Mesendoderm (in vitro differentiated cells): Measurements from ENCODE around the gene DDC.
"Not testable (repeated sequence)": the region's sequence is repeated elsewhere in the genome, so short reads cannot be mapped to it uniquely, and the experiment has no call there.

Experiments
- DNase-seq: peaks from one replicate; pipeline ENCODE4 v3.0.0; 2013
- H2AK5ac ChIP-seq: 2 replicates; pipeline ENCODE4 v1.6.1; 2013; ENCODE audit warnings: low read length, inconsistent platforms
- H2BK120ac ChIP-seq: 2 replicates; pipeline ENCODE4 v1.6.1; 2013; ENCODE audit warnings: low read depth, mild to moderate bottlenecking, low read length, moderate library complexity, mixed read lengths
- H2BK15ac ChIP-seq: replicated peaks from 2 replicates; pipeline ENCODE4 v1.6.1; 2013; ENCODE audit warnings: low read depth, mild to moderate bottlenecking, moderate library complexity
- H2BK5ac ChIP-seq: 2 replicates; pipeline ENCODE4 v1.6.1; 2013; ENCODE audit warnings: low read length, inconsistent platforms
- H3K18ac ChIP-seq: 2 replicates; pipeline ENCODE4 v1.6.1; 2013; ENCODE audit warnings: mild to moderate bottlenecking, low read length, mixed read lengths
- H3K23ac ChIP-seq: one replicate; pipeline ENCODE4 v1.6.1; 2013; ENCODE audit warnings: low read length
- H3K27ac ChIP-seq: 2 replicates; pipeline ENCODE4 v1.5.1; 2013; ENCODE audit warnings: low read depth, mild to moderate bottlenecking, inconsistent platforms, low read length, moderate library complexity
- H3K27me3 ChIP-seq: 2 replicates; pipeline ENCODE4 v1.6.1; 2013; ENCODE audit warnings: low read length, control low read depth, mild to moderate bottlenecking, inconsistent platforms; ENCODE audit not compliant: insufficient read depth, poor library complexity
- H3K36me3 ChIP-seq: 2 replicates; pipeline ENCODE4 v1.6.1; 2013; ENCODE audit warnings: low read length, inconsistent platforms; ENCODE audit not compliant: control insufficient read depth, insufficient read depth
- H3K4ac ChIP-seq: one replicate; pipeline ENCODE4 v1.6.1; 2013; ENCODE audit warnings: low read depth, mild to moderate bottlenecking, low read length, moderate library complexity
- H3K4me1 ChIP-seq: 2 replicates; pipeline ENCODE4 v1.6.1; 2013; ENCODE audit warnings: low read depth, low read length, inconsistent platforms; ENCODE audit not compliant: control insufficient read depth
- H3K4me2 ChIP-seq: 2 replicates; pipeline ENCODE4 v1.6.1; 2013; ENCODE audit warnings: low read length
- H3K4me3 ChIP-seq: 2 replicates; pipeline ENCODE4 v1.5.1; 2013; ENCODE audit warnings: mild to moderate bottlenecking, low read length
- H3K56ac ChIP-seq: one replicate; pipeline ENCODE4 v1.6.1; 2013; ENCODE audit warnings: low read length
- H3K79me1 ChIP-seq: 2 replicates; pipeline ENCODE4 v1.6.1; 2013; ENCODE audit warnings: low read length, inconsistent platforms
- H3K79me2 ChIP-seq: 2 replicates; pipeline ENCODE4 v1.6.1; 2013; ENCODE audit warnings: mild to moderate bottlenecking, low read length; ENCODE audit not compliant: control insufficient read depth, insufficient read depth
- H3K9ac ChIP-seq: 2 replicates; pipeline ENCODE4 v1.6.1; 2013; ENCODE audit warnings: low read length, inconsistent platforms
- H4K5ac ChIP-seq: one replicate; pipeline ENCODE4 v1.6.1; 2013; ENCODE audit warnings: low read length
- H4K8ac ChIP-seq: one replicate; pipeline ENCODE4 v1.6.1; 2013; ENCODE audit warnings: low read depth, mild to moderate bottlenecking, control low read depth, low read length, moderate library complexity
- WGBS: extraction: QIAGEN DNeasy Blood & Tissue Kit; methylation state at CpG from one replicate; pipeline ENCODE4 v1.1.7; 2013; ENCODE audit warnings: low lambda C conversion rate, missing lambda C conversion rate; ENCODE audit not compliant: insufficient coverage; ENCODE audit errors: extremely low coverage; 5-methylcytosine and 5-hydroxymethylcytosine counted together

The DDC gene

GRCh38 chr7:50584793-50585408, 19.7 kb upstream of the DDC start:
- Histone ChIP-seq H3K27ac (no peak overlapping the region), H2BK120ac (no peak overlapping the region), H3K9ac (no peak overlapping the region), H3K36me3 (no peaks in the 10 kb centered on the region), H3K4me1 (no peaks in the 10 kb centered on the region), H3K27me3 (no peaks in the 10 kb centered on the region), H2BK5ac (no peak overlapping the region), H3K4me3 (no peak overlapping the region), H3K56ac (no peak overlapping the region), H3K79me2 (no peaks in the 10 kb centered on the region), H2BK15ac (no peak overlapping the region), H3K4ac (no peak overlapping the region), H4K5ac (no peak overlapping the region), H3K23ac (no peak overlapping the region), H3K18ac (no peak overlapping the region), H3K4me2 (no peak overlapping the region), H2AK5ac (no peak overlapping the region), H4K8ac (no peak overlapping the region), H3K79me1 (no peaks in the 10 kb centered on the region)
- no peak for DNase-seq
- WGBS: no CpG with 5 or more reads among the region's 5 CpGs

GRCh38 chr7:50584386-50584785, 19.2 kb upstream of the DDC start:
- no peak overlapping the region for H2BK5ac ChIP-seq
- H4K5ac ChIP-seq: no peak overlapping the region
- no peak overlapping the region for H3K4ac ChIP-seq
- H3K79me2 ChIP-seq: no peaks in the 10 kb centered on the region
- no peak overlapping the region for H3K9ac ChIP-seq
- no peaks in the 10 kb centered on the region for H3K79me1 ChIP-seq
- no peaks in the 10 kb centered on the region for H3K36me3 ChIP-seq
- no peak overlapping the region for H3K4me2 ChIP-seq
- no peak overlapping the region for H3K18ac ChIP-seq
- no peak overlapping the region for H3K56ac ChIP-seq
- DNase-seq: no peak
- no peak overlapping the region for H3K27ac ChIP-seq
- H2AK5ac ChIP-seq: no peak overlapping the region
- H2BK120ac ChIP-seq: no peak overlapping the region
- H3K4me3 ChIP-seq: no peak overlapping the region
- no peaks in the 10 kb centered on the region for H3K4me1 ChIP-seq
- no CpG with 5 or more reads among the region's 4 CpGs for WGBS
- H3K23ac ChIP-seq: no peak overlapping the region
- no peaks in the 10 kb centered on the region for H3K27me3 ChIP-seq
- no peak overlapping the region for H2BK15ac ChIP-seq
- no peak overlapping the region for H4K8ac ChIP-seq

GRCh38 chr7:50583295-50583694, 18.1 kb upstream of the DDC start:
- not testable (repeated sequence) for H2AK5ac ChIP-seq, DNase-seq, H2BK120ac ChIP-seq, H3K4me3 ChIP-seq, H3K23ac ChIP-seq, H3K4ac ChIP-seq, H2BK15ac ChIP-seq, H4K5ac ChIP-seq, H3K9ac ChIP-seq, H3K4me1 ChIP-seq, H3K27me3 ChIP-seq, H3K56ac ChIP-seq, H4K8ac ChIP-seq, H3K79me1 ChIP-seq, H3K18ac ChIP-seq, H3K4me2 ChIP-seq, H3K79me2 ChIP-seq, H3K36me3 ChIP-seq, H3K27ac ChIP-seq, H2BK5ac ChIP-seq
- WGBS: no CpG with 5 or more reads among the region's 4 CpGs

GRCh38 chr7:50582271-50582670, 17.1 kb upstream of the DDC start:
- not testable (repeated sequence) for H3K4ac ChIP-seq, H3K79me2 ChIP-seq, H3K9ac ChIP-seq, H3K4me3 ChIP-seq, H3K36me3 ChIP-seq, H4K8ac ChIP-seq, H3K18ac ChIP-seq, H2AK5ac ChIP-seq, DNase-seq, H3K4me2 ChIP-seq, H2BK5ac ChIP-seq, H3K23ac ChIP-seq, H3K27me3 ChIP-seq, H3K27ac ChIP-seq, H3K56ac ChIP-seq, H3K79me1 ChIP-seq, H3K4me1 ChIP-seq, H4K5ac ChIP-seq, H2BK120ac ChIP-seq, H2BK15ac ChIP-seq
- WGBS: no CpG with 5 or more reads among the region's 4 CpGs

GRCh38 chr7:50580666-50581065, 15.5 kb upstream of the DDC start:
- not testable (repeated sequence) for H4K5ac ChIP-seq, H3K27ac ChIP-seq, H3K4me1 ChIP-seq, H3K4me3 ChIP-seq, H3K4ac ChIP-seq, H3K9ac ChIP-seq, H3K27me3 ChIP-seq, DNase-seq, H3K36me3 ChIP-seq, H2BK15ac ChIP-seq, H3K56ac ChIP-seq, H3K23ac ChIP-seq, H2BK5ac ChIP-seq, H2BK120ac ChIP-seq, H2AK5ac ChIP-seq, H3K4me2 ChIP-seq, H4K8ac ChIP-seq, H3K18ac ChIP-seq, H3K79me2 ChIP-seq, H3K79me1 ChIP-seq
- WGBS: no CpG with 5 or more reads among the region's 2 CpGs

DNA sequence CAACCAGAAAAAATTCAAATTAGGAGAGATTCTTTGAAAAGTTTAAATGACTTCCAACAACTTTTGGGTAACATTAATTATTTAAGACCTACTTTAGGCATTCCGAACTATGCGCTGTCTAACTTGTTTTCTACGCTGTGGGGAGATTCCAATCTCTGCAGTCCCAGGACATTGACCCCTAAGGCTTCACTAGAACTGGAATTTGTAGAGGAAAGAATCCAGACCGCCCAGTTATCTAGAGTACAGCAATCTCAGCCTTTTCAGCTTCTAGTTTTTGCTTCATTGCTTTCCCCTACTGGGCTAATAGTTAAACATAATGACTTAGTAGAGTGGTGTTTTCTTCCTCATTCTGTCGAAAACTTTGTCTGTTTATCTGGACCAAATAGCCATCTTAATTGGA, 14.9 kb upstream of the DDC start:
- H3K9ac ChIP-seq: no peak overlapping the region
- H3K56ac ChIP-seq: no peak overlapping the region
- no peak overlapping the region for H2BK5ac ChIP-seq
- WGBS: no CpG with 5 or more reads among the region's 5 CpGs
- no peak overlapping the region for H3K18ac ChIP-seq
- no peak overlapping the region for H4K5ac ChIP-seq
- H3K4me2 ChIP-seq: no peak overlapping the region
- H3K4me3 ChIP-seq: no peak overlapping the region
- H4K8ac ChIP-seq: no peak overlapping the region
- H2AK5ac ChIP-seq: no peak overlapping the region
- H3K23ac ChIP-seq: no peak overlapping the region
- no peak for DNase-seq
- H3K79me2 ChIP-seq: no peaks in the 10 kb centered on the region
- H3K27me3 ChIP-seq: no peaks in the 10 kb centered on the region
- H2BK15ac ChIP-seq: no peak overlapping the region
- H2BK120ac ChIP-seq: no peak overlapping the region
- no peak overlapping the region for H3K27ac ChIP-seq
- no peaks in the 10 kb centered on the region for H3K4me1 ChIP-seq
- H3K4ac ChIP-seq: no peak overlapping the region
- no peaks in the 10 kb centered on the region for H3K36me3 ChIP-seq
- no peaks in the 10 kb centered on the region for H3K79me1 ChIP-seq
